AG04449 (cell line): ENCODE measurements around the gene SDK1.

ENCODE experiments used
- CTCF ChIA-PET: fragments of 350-600 bp; formaldehyde crosslinking; extraction: SDS; loops from one replicate; lab custom pipeline; 2021; ENCODE audit warnings: antibody characterized with exemption; lab: Yijun Ruan, JAX
- POLR2A ChIA-PET: fragments of 400-600, 350-600 bp; formaldehyde crosslinking; extraction: SDS; loops from one replicate; lab custom pipeline; 2020; ENCODE audit warnings: antibody characterized with exemption, inconsistent platforms; lab: Yijun Ruan, JAX
- DNase-seq: peaks from one replicate; pipeline ENCODE4 v3.0.0-alpha.2; 2010; ENCODE audit warnings: low read depth, low spot score
- H3K4me3 ChIP-seq: 2 replicates; pipeline ENCODE4 v1.5.1; 2011; ENCODE audit warnings: low read depth, mild to moderate bottlenecking, control low read depth, low read length
- CTCF ChIP-seq: IDR thresholded peaks from one replicate; pipeline ENCODE4 v1.5.1; 2011; ENCODE audit warnings: mild to moderate bottlenecking, moderate library complexity, low read length, control low read depth, inconsistent platforms; ENCODE audit not compliant: insufficient read depth; ENCODE audit errors: missing control alignments

The SDK1 gene

DNA sequence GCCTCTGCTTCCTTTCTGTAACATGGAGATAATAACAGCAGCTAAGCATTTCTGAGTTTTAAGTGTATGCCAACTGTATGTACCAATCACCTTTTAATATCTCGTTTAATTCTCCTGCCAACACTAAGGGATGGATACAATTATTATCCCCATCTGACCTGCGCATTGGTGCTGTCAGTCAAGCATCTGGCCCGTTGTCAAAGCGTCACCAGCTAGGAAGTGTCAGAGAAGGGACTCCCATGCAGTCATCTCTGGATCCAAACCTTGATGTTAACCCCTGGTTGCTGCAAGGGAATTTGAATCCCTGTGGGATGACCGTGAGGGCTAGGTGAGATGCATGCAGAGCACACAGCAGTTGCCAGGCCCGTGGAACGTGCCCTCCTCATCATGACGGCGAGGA, 506.8 kb downstream of the SDK1 start:
- CTCF ChIA-PET, result no interaction called here
- TF ChIP-seq CTCF, result no peak
- POLR2A ChIA-PET, result no interaction called here
- DNase-seq, result no peak
- H3K4me3 ChIP-seq, result no peak overlapping the region

- ChIA-PET CTCF (no interaction called here), POLR2A (no interaction called here)
- no peak overlapping the region for H3K4me3 ChIP-seq
- TF ChIP-seq CTCF, result no peak
- DNase-seq, result no peak
Measured at GRCh38 chr7:3821488-3821887, 520.4 kb downstream of the SDK1 start.

GRCh38 chr7:3825491-3825890, 524.4 kb downstream of the SDK1 start:
- no peak for TF ChIP-seq CTCF
- DNase-seq, result no peak
- no peak overlapping the region for H3K4me3 ChIP-seq
- ChIA-PET POLR2A (no interaction called here), CTCF (no interaction called here)

DNA sequence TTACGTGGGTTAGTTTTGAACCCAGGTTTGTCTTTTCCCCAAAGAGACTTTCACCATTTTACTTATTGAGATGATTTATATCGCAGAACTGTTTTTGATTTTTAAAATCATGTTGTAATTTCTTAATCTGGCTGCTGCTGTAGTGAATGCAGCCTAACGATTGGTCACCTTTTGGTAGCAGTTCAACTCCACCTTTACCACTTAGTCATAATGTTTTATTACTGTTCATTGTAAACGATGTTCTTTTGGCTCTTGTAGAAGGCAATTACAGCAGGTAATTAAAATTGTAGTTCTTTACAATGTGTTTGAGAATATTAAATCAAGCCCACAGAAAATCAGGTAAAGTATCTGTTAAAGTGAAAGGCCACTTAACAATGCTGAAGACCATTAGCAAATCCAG, 531.1 kb downstream of the SDK1 start:
- TF ChIP-seq CTCF, result no peak
- no peak for DNase-seq
- ChIA-PET POLR2A (no interaction called here), CTCF (no interaction called here)
- H3K4me3 ChIP-seq, result no peak overlapping the region

DNA sequence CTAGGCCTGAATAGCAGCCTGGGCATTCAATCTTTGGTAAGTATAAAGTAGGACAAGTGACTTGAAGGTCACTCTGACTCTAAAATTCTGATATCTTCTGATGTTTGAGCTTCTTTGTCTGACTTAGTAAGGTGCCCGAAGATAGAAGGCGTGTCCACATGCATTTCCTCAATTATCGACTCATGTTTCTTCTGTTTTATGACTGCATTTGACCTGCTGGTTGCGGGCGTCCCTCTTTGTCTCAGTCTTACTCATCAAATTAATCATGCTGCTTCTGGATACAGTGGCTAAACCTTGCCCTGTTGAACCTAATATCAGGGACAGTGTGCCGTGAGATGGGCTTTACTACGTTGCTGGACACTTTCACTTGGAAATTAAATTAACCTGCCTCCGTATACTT, 534.1 kb downstream of the SDK1 start:
- CTCF ChIA-PET, result no interaction called here
- POLR2A ChIA-PET, result no interaction called here
- no peak overlapping the region for H3K4me3 ChIP-seq
- no peak for DNase-seq
- TF ChIP-seq CTCF, result no peak

- POLR2A ChIA-PET, result no interaction called here
- H3K4me3 ChIP-seq, result no peak overlapping the region
- no peak for DNase-seq
- CTCF ChIA-PET, result no interaction called here
- no peak for TF ChIP-seq CTCF
Measured at GRCh38 chr7:3836855-3837254, 535.8 kb downstream of the SDK1 start.
